Measurements from ENCODE around the gene TSPAN9.

Gene TSPAN9

GRCh38 chr12:3195337-3195736 is 118.2 kb downstream of the TSPAN9 start:
- DNase-seq = no peak

GRCh38 chr12:3195859-3196483 is 118.8 kb downstream of the TSPAN9 start:
- DNase-seq = no peak

DNA sequence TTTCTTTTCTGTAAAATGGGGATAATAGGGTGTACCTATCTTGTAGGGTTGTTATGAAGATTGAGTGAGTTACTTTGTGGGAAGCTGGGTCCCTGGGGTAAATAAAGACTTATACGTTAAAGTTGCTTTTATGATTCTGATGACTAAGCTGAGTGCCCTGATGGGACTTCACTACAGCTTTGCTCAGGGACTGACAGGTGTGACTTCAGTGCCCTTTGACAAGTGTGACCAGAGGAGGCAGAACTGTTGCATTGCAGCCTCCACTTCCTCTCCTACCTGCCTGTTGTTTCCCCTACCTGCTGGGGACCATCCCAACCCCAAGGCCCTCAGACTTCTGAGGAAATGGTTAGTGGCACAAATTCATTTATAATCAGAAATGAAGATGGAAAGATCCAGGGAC is 119.3 kb downstream of the TSPAN9 start:
- no peak for DNase-seq

GRCh38 chr12:3197131-3197818 is 120.1 kb downstream of the TSPAN9 start:
- no peak for DNase-seq

GRCh38 chr12:3199551-3200031 is 122.4 kb downstream of the TSPAN9 start:
- no peak for DNase-seq

DNA sequence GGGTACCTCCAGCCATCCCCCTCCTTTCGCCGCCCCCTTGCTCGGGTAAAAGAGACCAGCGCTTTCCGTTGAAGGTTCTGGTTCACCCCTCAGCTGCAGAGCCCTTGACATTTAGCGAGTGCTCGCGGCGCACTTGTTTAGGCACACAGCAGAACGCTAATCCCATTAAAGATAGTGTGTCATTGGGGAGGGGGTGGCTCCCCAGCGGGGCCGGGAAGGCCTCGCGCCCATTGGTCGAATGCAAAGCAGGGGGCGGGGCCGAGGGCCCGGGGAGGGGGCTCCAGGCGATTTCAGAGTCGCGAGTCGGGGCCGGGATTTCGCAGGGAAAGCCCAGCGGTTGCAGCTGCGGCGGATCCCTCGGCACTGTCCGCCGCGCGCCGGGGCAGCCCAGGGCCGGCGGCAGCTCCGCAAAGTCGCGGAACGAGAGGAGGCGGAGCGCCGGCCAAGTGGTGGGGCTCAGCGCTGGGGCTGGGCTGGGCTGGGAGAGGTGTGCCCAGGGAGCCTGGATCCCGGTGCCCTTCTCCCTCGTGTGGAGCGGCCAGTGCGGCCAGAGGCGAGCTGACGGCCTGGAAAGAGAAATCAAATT is 122.9 kb downstream of the TSPAN9 start:
- DNase-seq = no peak

- no peak for DNase-seq
Observed at GRCh38 chr12:3200814-3201233, 123.6 kb downstream of the TSPAN9 start.

DNA sequence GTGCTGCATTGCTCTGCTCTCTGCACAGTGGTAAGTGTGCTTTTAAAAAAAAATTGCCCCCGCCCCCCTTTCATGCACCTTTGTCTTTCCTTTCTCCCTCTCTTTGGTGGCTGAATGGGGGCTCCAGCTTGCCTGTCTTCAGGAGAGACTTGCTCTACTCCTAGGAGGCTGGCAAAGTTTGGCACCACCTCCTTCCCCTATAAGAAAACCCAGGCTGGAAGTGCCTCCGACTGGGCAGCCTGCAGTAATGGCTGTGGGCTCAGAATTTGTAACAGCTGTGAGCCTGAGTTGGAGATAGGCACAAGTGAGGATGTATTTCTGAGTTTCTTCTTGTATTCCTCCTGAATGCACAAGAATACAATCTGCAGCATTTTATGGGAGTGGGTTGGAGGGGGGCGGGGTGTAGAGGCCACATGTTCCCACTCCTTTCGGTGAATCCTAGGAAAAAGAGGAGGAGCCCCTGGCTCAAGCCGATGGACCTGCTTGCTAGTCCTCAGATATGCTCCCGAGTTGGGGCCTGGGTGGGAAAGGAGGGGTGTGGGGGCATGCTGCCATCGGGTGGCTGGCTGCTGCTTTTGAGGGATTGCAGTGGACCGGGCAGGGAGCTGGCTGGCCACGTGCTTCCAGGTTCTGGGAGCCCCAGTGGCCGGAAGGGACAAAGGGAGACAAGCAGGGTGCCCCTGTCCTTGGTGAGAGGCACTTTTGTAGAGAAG is 124.3 kb downstream of the TSPAN9 start:
- DNase-seq = no peak

DNA sequence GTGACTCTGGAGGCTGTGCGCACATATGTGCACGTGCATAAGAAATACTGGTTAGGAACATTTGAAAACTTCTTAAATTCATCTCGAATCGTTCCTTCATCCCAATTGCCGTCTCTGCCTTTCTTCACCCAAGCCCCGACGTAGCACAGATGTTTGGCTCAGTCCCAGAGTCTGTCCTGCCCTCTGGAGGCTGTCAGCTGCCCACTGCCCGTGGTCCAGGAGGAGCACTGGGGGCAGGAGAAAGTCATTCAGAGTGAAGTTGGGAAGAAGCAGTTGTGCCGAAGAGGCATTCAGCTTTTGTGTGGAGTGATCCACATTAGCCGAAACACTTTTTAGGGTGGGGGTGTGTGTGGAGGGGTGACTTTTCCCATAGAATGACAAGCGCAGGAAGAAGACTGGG is 124.9 kb downstream of the TSPAN9 start:
- DNase-seq = no peak

GRCh38 chr12:3202734-3203446 is 125.7 kb downstream of the TSPAN9 start:
- DNase-seq = peak; percentile 47

DNA sequence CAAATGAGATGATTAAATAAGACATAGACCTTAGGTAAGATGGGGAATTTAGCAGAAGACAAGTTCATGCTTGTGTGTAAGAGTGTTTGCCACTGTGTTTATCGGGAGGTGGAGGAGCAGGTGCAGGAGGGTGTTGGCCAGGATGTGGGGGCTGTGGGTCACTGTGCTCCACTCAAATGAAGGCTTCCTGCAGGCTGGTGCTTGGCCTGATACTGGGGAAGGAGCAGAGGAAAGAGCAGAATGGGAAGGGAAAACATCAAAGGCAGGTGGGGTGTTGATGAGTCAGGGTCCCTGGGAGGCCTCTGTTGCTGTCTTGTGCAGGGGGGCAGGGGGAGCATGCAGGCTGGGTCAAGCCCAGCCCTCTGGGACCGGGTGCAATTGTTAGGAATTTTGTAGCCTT is 126.5 kb downstream of the TSPAN9 start:
- no peak for DNase-seq

DNA sequence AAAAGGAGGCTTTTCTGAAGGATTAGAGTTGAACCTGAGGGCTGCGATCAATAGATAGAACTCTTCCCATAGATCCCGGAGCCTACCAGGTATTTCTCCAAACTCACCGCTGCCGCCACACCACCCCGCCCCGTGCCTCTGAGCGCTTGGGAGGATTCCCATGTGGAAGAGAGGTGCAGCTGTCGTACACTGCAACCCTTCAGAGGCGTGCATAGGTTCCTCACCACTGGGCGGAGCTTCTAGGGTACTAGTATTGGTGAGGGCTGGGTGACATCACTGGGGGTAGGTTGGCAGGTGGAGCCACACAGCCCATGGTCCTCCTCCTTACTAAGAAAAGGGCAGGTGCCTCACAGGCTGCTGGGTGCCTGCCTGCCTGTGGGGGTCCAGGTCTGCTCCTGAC is 127.0 kb downstream of the TSPAN9 start:
- no peak for DNase-seq

- DNase-seq = no peak
Observed at GRCh38 chr12:3204730-3205531, 127.8 kb downstream of the TSPAN9 start.

DNA sequence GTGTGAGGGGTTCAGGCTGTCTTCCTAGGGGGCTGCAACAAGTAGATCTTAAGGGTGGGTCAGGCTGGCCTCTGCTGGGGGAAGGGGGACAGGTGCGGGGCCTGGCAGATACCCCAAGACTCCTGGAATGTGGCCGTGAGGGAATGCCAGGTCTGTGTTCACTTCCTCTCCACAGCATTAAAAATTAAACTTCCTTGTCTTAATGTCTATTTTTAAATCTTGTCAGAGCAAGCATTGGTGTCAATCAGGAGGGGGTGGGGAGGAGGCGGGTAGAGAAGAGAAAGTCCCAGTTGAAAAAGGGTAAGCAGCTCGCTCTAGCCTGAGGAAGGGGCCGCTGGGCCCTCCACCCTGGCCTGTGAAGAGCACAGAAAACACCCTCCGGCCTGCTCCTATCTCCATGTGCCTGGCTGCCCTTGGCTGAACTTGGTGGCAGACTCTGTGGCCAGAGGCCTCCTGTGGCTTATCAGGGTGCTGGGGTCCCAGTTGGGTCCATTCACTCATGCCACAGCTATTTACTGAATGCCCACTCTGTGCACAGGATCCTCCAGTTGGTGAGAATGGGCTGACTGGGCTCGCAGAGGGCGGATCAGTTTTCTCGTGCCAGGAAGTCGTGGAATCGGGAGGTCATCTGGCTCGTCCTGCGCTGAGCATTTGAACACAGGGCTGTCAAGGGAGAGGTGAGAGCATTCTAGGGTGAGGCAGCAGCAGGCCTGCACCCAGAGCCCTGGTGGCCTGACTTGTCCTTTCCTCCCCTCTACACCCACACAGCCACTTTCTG is 128.8 kb downstream of the TSPAN9 start:
- DNase-seq = no peak

- no peak for DNase-seq
Observed at GRCh38 chr12:3206536-3207072, 129.4 kb downstream of the TSPAN9 start.

DNA sequence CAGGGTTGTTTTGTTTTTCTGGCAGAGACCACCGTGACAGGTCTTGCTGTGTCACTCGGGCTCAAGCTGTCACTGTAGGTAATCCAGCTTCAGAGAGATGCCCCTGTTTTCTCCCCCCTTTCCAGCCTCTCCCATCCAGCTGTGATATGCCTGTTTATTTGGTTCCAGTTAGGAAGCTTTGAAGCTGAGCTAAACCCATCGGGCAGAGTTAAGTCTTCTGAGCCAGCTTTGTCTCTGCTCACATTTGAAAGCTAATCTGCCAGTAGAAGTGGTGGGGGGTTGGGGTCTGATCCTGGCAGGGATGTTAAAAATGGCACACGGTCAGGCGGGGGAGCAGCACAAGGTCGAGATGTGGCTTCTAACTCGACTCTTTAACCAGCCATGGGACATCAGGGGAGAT is 130.0 kb downstream of the TSPAN9 start:
- DNase-seq = no peak

DNA sequence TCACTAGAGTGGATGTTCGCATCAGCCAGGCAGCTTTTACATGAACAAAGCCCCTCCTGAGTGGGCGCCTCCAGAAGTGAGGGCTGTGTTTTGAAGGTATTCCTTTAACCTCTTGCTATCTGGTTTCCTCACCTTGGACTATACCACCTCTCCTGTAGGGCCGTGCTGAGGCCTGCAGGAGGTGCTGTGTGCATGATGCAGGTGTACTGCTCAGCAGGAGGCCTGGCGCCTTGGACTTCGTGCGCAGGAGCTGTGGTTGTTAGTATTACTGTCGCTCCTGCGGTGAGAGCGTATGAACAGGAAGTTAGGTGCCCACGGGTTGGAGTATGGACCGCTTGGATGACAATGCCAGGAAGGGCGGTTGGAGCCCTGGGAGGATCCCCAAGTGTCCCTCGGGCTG is 130.7 kb downstream of the TSPAN9 start:
- DNase-seq = no peak

GRCh38 chr12:3213188-3213587 is 136.0 kb downstream of the TSPAN9 start:
- DNase-seq = no peak

DNA sequence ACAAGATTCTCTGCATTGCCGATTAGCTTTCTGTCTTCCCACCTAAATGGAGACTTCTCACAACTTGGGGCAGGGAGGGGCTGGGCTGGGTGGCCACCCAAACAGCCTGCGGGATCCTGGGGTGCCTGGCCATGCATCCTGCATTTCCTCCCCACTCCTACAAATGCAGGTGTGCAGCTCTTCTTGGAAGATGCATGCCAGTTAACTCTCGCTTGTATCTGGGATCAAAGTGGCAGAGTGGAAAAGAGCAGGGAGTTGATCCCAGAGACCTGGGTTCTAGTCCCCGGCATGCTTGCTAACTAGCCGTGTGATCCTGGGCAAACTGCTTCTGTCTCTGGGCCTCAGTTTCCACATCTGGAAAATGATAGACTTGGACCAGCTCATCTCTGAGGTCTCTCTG is 136.6 kb downstream of the TSPAN9 start:
- DNase-seq = no peak

DNA sequence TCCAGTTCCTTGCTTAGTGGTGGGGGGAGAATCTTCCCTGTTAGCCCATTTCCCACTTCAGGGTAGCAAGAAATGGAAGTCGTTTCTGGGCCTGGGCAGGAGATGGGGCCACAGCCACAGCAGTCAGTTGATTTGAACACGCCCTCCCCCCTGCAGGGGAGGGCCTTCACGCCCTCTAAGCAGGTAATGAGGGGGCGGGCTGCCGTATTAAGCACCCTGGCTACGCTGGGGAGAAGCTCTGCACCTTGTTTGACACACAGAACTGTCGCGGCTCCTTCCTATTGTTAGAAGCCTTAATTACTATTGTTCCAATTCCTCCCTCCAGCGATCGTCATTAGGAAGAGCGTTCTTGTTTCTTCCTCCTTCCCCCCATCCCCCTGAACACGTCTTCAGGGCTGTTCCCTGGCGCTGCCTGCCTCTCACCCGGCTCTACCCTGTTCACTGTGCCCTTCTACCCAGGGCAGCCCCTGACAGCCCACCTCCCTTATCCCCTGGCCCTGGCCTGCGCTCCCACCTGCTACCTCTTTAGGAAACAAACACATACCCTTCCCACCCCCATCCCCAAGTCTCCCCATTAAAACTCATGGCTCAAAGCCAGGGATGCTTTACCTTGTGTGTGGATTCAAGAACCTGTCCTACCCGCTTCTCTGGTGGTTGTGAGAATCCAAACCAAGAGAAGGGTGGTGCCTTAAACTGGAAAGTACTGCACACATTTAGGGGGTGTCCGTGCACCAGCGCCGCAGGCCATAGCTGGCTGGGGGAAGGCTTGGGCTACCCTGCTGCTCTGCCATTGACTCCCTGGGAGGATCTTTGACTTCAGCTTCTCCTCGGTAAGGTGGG is 137.6 kb downstream of the TSPAN9 start:
- no peak for DNase-seq
